Heart right ventricle (tissue), 16 donors: Measurements from ENCODE around the gene CTDP1. TPM values are rescaled to one million over a fixed set of nuclear protein-coding genes. Genes with fewer than 3 reads are reported as not detected.
A peak's percentile ranks its signal among the peaks of the same experiment; 100 is the strongest.

Experiments used
- ATAC-seq, 8 donors: fragments of 200-7000 bp; cut with Tn5 transposase; one replicate each; pipeline ENCODE4 v1.9.1; 2020; ENCODE audit warnings: mild to moderate bottlenecking in 8 of 8, moderate library complexity in 8 of 8, moderate number of reproducible peaks in 1 of 8
- DNase-seq, 2 donors: peaks; one replicate each; pipeline ENCODE4 v3.0.0-alpha.2; 2020
- H3K27ac ChIP-seq, 10 donors: fragments of 200-600 bp; sonication (generic) in 2 of 10; one replicate each; pipeline versions ENCODE4 v1.5.0 to v1.8.0; 2020 to 2022; ENCODE audit warnings: mild to moderate bottlenecking in 3 of 10
- H3K27me3 ChIP-seq, 7 donors: fragments of 200-600 bp; one replicate each; pipeline ENCODE4 v1.8.0; 2021 to 2022; ENCODE audit warnings: mild to moderate bottlenecking in 2 of 7
- H3K36me3 ChIP-seq, 9 donors: fragments of 200-600 bp; sonication (generic) in 1 of 9; one replicate each; pipeline versions ENCODE4 v1.5.0 to v1.8.0; 2020 to 2022; ENCODE audit warnings: mild to moderate bottlenecking in 2 of 9
- H3K4me1 ChIP-seq, 9 donors: fragments of 200-600 bp; sonication (generic) in 1 of 9; one replicate each; pipeline versions ENCODE4 v1.5.0 to v1.8.0; 2020 to 2022; ENCODE audit warnings: mild to moderate bottlenecking in 4 of 9
- H3K4me3 ChIP-seq, 10 donors: fragments of 200-600 bp; sonication (generic) in 2 of 10; one replicate each; pipeline versions ENCODE4 v1.5.0 to v1.8.0; 2020 to 2022; ENCODE audit warnings: mild to moderate bottlenecking in 7 of 10, moderate library complexity in 2 of 10
- H3K9me3 ChIP-seq, 11 donors: fragments of 200-600 bp in 10 of 11; sonication (generic) in 2 of 11; one replicate each; pipeline versions ENCODE4 v1.5.0 to v1.8.0; 2013 to 2022; ENCODE audit warnings: mild to moderate bottlenecking in 2 of 11, control low read depth in 1 of 11, moderate library complexity in 1 of 11
- CTCF ChIP-seq, 9 donors: fragments of 200-600 bp; sonication (generic) in 2 of 9; IDR thresholded peaks; one replicate each; pipeline versions ENCODE4 v1.5.0 to v1.8.0; 2021 to 2022; ENCODE audit warnings: antibody characterized with exemption in 9 of 9, mild to moderate bottlenecking in 5 of 9, moderate library complexity in 1 of 9
- WGBS, 2 donors: extraction: QIAGEN DNeasy Blood & Tissue Kit; methylation state at CpG; one replicate each; pipeline ENCODE4 v1.1.7; 2013; ENCODE audit warnings: inconsistent platforms in 1 of 2; 5-methylcytosine and 5-hydroxymethylcytosine counted together
- intact Hi-C, 10 donors: fragments of 100-400 bp; cut with DNase I; formaldehyde crosslinking; loops; one replicate each; pipeline versions ENCODE4 v1.11.1 to v1.14.2; 2022
- polyA plus RNA-seq, 2 donors: library from polyadenylated mRNA; stranded (reverse); fragments of 200-250 nt; gene quantifications; one replicate each; pipeline ENCODE4 v1.2.3, GENCODE V29; 2013
- total RNA-seq, 10 donors: library from RNA; stranded (reverse); fragmentation: NEBNext Ultra II Directional in 3 of 10; extraction: Animal tissue kit (Norgen Biotek cat#: 25700) in 3 of 10; gene quantifications; one replicate each; pipeline versions ENCODE4 v1.2.1 to v1.2.4, GENCODE V29; 2021 to 2023
- donor health status: Arrhythmogenic right ventricular cardiomyopathy.
- donor health status: ischemic (EF 13 %, LVEDD 7.1; RV severe dilation, severe dysfunction).
- donor health status: healthy with polysubstance abuse.
- donor health status: DM: no; HTN: yes; CAD: no.
- donor health status: DM: no; HTN: no; CAD: no.
- donor health status: ischemic (EF 25% LVEDD 6.9; RV normal size, moderate dysfunction).
- donor health status: ischemic (EF 25% LVEDD 5.7; RV mildly dilated, moderate dysfunction).
- donor health status: healthy.
- donor health status: DM: yes; HTN: yes; CAD: no.
- donor health status: Ischemic cardiomyopathy.
- donor health status: ischemic (EF 35%, LVEDD 5.7; RV mildly dilated, moderate dysfunction).
- donor health status: nonischemic (EF 11% LVEDD 7.7; RV severe dilation, severe dysfunction).
- donor health status: DM: yes; HTN: yes; CAD: no.
- donor health status: PGD.
- donor health status: ischemic (EF 29% LVEDD 5.4; RV normal size, mild dysfunction).
- donor health status: nonischemic (EF 23%, LVEDD 6.1; RV moderate dilation, normal function).

The CTDP1 gene
- total and polyA plus RNA-seq, 12 donors, result 6.8 to 12.5 (median 9.3) TPM

DNA sequence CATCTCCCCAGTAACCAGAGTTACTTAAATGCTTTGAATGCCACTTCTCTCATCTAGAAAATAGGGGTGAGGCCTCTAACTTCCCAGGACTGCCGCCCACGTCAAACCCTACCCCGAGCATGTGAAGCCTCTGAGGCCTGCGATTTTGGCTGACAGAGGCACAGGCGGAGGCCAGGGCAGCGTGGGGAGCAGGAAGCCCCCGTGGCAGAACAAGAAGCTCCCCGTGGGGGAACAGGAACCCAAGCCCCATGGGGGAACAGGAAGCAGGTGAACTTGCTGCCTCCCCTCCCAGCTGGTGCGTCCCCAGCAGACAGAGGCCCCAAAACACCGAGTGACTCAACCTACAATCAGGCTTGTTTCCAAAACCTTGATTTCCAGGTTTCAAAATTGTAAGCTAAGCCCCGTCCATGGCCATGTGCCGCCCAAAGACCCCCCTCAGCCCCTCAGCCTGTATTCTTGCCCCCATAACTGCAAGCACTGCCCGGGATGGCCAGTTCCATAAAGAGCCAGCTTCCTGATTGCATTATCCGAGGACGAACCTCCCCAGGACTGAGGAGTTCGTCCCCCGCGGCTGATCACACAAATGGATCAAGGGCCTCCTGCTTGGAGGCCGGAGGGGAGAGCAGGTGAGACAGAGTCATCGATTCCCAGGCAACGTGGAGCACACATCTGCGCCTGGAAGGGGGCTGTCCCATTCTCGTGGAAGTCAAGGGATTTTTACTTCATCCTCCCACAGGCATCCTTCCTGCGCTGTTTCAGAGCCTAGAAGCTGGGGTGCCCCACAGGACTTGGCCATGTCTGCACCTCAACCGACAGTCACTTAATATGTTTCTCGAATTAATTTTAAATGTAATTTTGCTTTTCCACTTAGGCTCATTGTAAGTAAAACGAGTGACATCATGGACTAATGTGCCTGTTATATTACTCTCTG lies 36.3 kb upstream of the CTDP1 start:
- Histone ChIP-seq H3K36me3 (no peaks in the 10 kb centered on the region), H3K27me3 (peaks cover 0 to 37% (median 15%) of the 10 kb centered on the region in 7 donors), H3K9me3 (no peaks in the 10 kb centered on the region), H3K4me1 (peaks cover 0 to 19% (median 0%) of the 10 kb centered on the region in 9 donors), H3K4me3 (no peak overlapping the region), H3K27ac (no peak overlapping the region)
- TF ChIP-seq CTCF (IDR thresholded peaks at IDR 0.05), result no peak
- intact Hi-C loops, result loop anchor here (2.0 to 10.0 kb wide), 6 partner anchors 59 to 263 kb away; no protein-coding TSS in a partner anchor
- no peak for DNase-seq
- ATAC-seq, result peak in 2 of 8 donors; percentile 15 to 32
- WGBS, 2 donors, result 73 to 79% methylated on average over 26 to 27 of the region's 27 CpGs

DNA sequence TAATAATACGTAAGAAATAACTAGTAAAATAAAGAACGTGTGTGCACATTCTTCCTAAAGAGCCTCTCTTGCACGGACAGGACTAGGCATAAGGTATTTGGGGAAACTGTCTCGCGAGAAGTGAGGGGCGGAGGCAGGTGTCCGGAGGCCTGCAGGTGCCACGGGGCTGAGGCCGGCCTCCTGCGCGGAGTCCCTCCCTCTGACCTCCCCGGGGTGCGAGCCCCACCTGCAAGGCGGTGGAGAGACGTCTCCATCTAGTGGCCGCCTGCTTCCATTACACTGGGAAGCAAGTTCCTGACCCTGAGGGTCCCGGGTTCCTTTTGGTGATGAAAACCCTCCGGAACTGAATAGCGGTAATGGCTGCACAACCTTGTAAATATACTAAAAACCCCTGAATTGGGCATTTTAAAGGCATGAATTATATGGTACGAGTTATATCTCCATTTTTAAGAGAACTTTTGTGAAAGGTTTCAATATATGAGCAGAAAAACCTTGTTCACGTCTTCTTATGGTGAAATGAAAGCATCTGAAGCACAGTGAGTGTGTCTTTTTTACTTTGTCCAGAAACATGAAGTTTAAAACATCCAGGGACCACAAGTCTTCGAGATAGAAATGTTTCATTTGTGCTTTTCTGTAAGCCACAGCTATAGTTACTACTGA lies 35.5 kb upstream of the CTDP1 start:
- Histone ChIP-seq H3K4me1 (peaks cover 0 to 19% (median 0%) of the 10 kb centered on the region in 9 donors), H3K4me3 (peak overlapping the region in 2 of 10 donors; percentile 5 to 10), H3K9me3 (no peaks in the 10 kb centered on the region), H3K36me3 (no peaks in the 10 kb centered on the region), H3K27me3 (peaks cover 0 to 29% (median 9%) of the 10 kb centered on the region in 7 donors), H3K27ac (peak overlapping the region in 2 of 10 donors; percentile 8 to 49)
- ATAC-seq (peak; percentile 67 to 88 (median 84)), DNase-seq (peak; percentile 54 to 66)
- TF ChIP-seq CTCF (IDR thresholded peaks at IDR 0.05), result peak; percentile 93 to 100 (median 98)
- intact Hi-C loops, result loop anchor here (1.0 to 10.0 kb wide), 8 partner anchors 59 to 265 kb away; no protein-coding TSS in a partner anchor
- 11 to 13% methylated on average over 22 of the region's 22 CpGs for WGBS, 2 donors

GRCh38 chr18:79644666-79645057 lies 34.9 kb upstream of the CTDP1 start:
- intact Hi-C loops, result loop anchor here (1.0 to 10.0 kb wide), 8 partner anchors 60 to 266 kb away; no protein-coding TSS in a partner anchor
- Histone ChIP-seq H3K27ac (peak overlapping the region in 1 of 10 donors; percentile 49), H3K36me3 (no peaks in the 10 kb centered on the region), H3K9me3 (no peaks in the 10 kb centered on the region), H3K4me1 (peaks cover 0 to 19% (median 0%) of the 10 kb centered on the region in 9 donors), H3K27me3 (peaks cover 0 to 27% (median 7%) of the 10 kb centered on the region in 7 donors), H3K4me3 (peak overlapping the region in 1 of 10 donors; percentile 5)
- no peak for DNase-seq
- ATAC-seq, result peak in 7 of 8 donors; percentile 46 to 75 (median 66)
- no peak for TF ChIP-seq CTCF (IDR thresholded peaks at IDR 0.05)
- WGBS, 2 donors, result 59% methylated on average over 9 of the region's 9 CpGs
